HG02970 (cell line): ENCODE measurements around the gene ERN1.

Experiments
- ATAC-seq: cut with Tn5 transposase; IDR thresholded peaks from one replicate; pipeline ENCODE4 v1.9.1; 2021; ENCODE audit warnings: mild to moderate bottlenecking, moderate library complexity, moderate number of reproducible peaks; ENCODE audit not compliant: unreplicated experiment, low FRiP score

Gene ERN1

GRCh38 chr17:64066716-64067115 is 63.2 kb downstream of the ERN1 start:
- no peak for ATAC-seq

- no peak for ATAC-seq
These were observed 64.8 kb downstream of the ERN1 start for GRCh38 chr17:64065161-64065560.

GRCh38 chr17:64064331-64064730 is 65.6 kb downstream of the ERN1 start:
- no peak for ATAC-seq

GRCh38 chr17:64063766-64064224 is 66.1 kb downstream of the ERN1 start:
- no peak for ATAC-seq

GRCh38 chr17:64063088-64063487 is 66.9 kb downstream of the ERN1 start:
- no peak for ATAC-seq

GRCh38 chr17:64061178-64061898 is 68.6 kb downstream of the ERN1 start:
- no peak for ATAC-seq

- ATAC-seq, result no peak
These were observed 69.6 kb downstream of the ERN1 start for GRCh38 chr17:64060331-64060730.

- no peak for ATAC-seq
These were observed 70.2 kb downstream of the ERN1 start for GRCh38 chr17:64059756-64060155.

- ATAC-seq, result no peak
These were observed 71.3 kb downstream of the ERN1 start for GRCh38 chr17:64058621-64059020.

- no peak for ATAC-seq
These were observed 72.2 kb downstream of the ERN1 start for GRCh38 chr17:64057701-64058263.

GRCh38 chr17:64056269-64057005 is 73.5 kb downstream of the ERN1 start:
- peak; percentile 55 for ATAC-seq

- ATAC-seq, result no peak
These were observed 74.5 kb downstream of the ERN1 start for GRCh38 chr17:64055183-64056142.

GRCh38 chr17:64054304-64054703 is 75.6 kb downstream of the ERN1 start:
- no peak for ATAC-seq

GRCh38 chr17:64053101-64053500 is 76.8 kb downstream of the ERN1 start:
- ATAC-seq, result no peak

- no peak for ATAC-seq
These were observed 78.8 kb downstream of the ERN1 start for GRCh38 chr17:64051153-64051552.

- no peak for ATAC-seq
These were observed 81.1 kb downstream of the ERN1 start for GRCh38 chr17:64048805-64049204.

GRCh38 chr17:64045176-64045575 is 84.8 kb downstream of the ERN1 start:
- no peak for ATAC-seq

GRCh38 chr17:64042700-64043485 is 87.1 kb downstream of the ERN1 start:
- no peak for ATAC-seq

- ATAC-seq, result no peak
These were observed 88.0 kb downstream of the ERN1 start for GRCh38 chr17:64041912-64042311.

GRCh38 chr17:64040206-64040605 is 89.7 kb downstream of the ERN1 start:
- ATAC-seq, result no peak
